HEK293 (cell line): Measurements from ENCODE around the gene ABHD11.

ENCODE experiments used
- CTCF ChIA-PET: fragments of 350-600 bp; formaldehyde crosslinking; extraction: SDS; loops from one replicate; lab custom pipeline; 2021; ENCODE audit warnings: antibody characterized with exemption; lab: Yijun Ruan, JAX
- POLR2A ChIA-PET: fragments of 300-600 bp; formaldehyde crosslinking; extraction: SDS; loops from one replicate; lab custom pipeline; 2020; ENCODE audit warnings: antibody characterized with exemption, inconsistent platforms; lab: Yijun Ruan, JAX
- H3K27ac ChIP-seq: fragments of 200-500 bp; sonication (Bioruptor generic); 2 replicates; pipeline ENCODE4 v1.5.1; 2014; ENCODE audit warnings: low read depth, low read length, control low read depth, inconsistent platforms; ENCODE audit errors: extremely low read depth
- H3K36me3 ChIP-seq, 2 experiments: fragments of 200-500 bp in 1 of 2; sonication (Bioruptor generic) in 1 of 2; 1 replicate in 1 of 2; 2 replicates in 1 of 2; pipeline ENCODE4 v1.5.1; 2014 to 2017; ENCODE audit warnings: inconsistent platforms in 2 of 2, low read length in 2 of 2; ENCODE audit not compliant: control insufficient read depth in 2 of 2, insufficient read depth in 1 of 2
- H3K4me1 ChIP-seq: fragments of 200-500 bp; sonication (Bioruptor generic); 2 replicates; pipeline ENCODE4 v1.5.1; 2014; ENCODE audit warnings: mild to moderate bottlenecking, low read length, inconsistent platforms; ENCODE audit not compliant: control insufficient read depth, insufficient read depth
- H3K4me3 ChIP-seq: 2 replicates; pipeline ENCODE4 v1.5.1; 2011; ENCODE audit warnings: low read depth, mild to moderate bottlenecking, control low read depth, low read length, moderate library complexity
- H3K9me3 ChIP-seq: fragments of 200-500 bp; sonication (Bioruptor generic); 2 replicates; pipeline ENCODE4 v1.5.1; 2014; ENCODE audit warnings: low read depth, low read length, inconsistent platforms; ENCODE audit not compliant: control insufficient read depth, insufficient read depth
- GLIS1 ChIP-seq: fragments of 450-650 bp; formaldehyde crosslinking; IDR thresholded peaks from 2 replicates; pipeline ENCODE4 v1.5.1; 2016; ENCODE audit warnings: missing biosample characterization, missing genetic modification characterization
- MEIS1 ChIP-seq: sonication (generic); formaldehyde crosslinking; IDR thresholded peaks from 2 replicates; pipeline ENCODE4 v1.8.1; 2022; ENCODE audit warnings: missing genetic modification reagents, mild to moderate bottlenecking, borderline replicate concordance
- SP2 ChIP-seq: fragments of 450-650 bp; formaldehyde crosslinking; IDR thresholded peaks from 2 replicates; pipeline ENCODE4 v1.5.1; 2016; ENCODE audit warnings: missing biosample characterization, missing genetic modification characterization
- SP3 ChIP-seq: fragments of 450-650 bp; formaldehyde crosslinking; IDR thresholded peaks from 2 replicates; pipeline ENCODE4 v1.5.1; 2016; ENCODE audit warnings: missing biosample characterization, missing genetic modification characterization
- TRIM28 ChIP-seq: IDR thresholded peaks from 2 replicates; pipeline ENCODE4 v1.6.1; 2011; ENCODE audit warnings: low read length, control low read depth, borderline replicate concordance
- WT1 ChIP-seq: fragments of 450-650 bp; formaldehyde crosslinking; IDR thresholded peaks from 2 replicates; pipeline ENCODE4 v1.5.1; 2016; ENCODE audit warnings: missing biosample characterization, missing genetic modification characterization
- ZNF121 ChIP-seq: fragments of 450-650 bp; formaldehyde crosslinking; IDR thresholded peaks from 2 replicates; pipeline ENCODE4 v1.5.1; 2016; ENCODE audit warnings: missing biosample characterization, missing genetic modification characterization
- ZNF16 ChIP-seq: fragments of 450-650 bp; formaldehyde crosslinking; IDR thresholded peaks from 2 replicates; pipeline ENCODE4 v1.5.1; 2016; ENCODE audit warnings: low read depth, missing biosample characterization, missing genetic modification characterization
- ZNF24 ChIP-seq: fragments of 450-650 bp; formaldehyde crosslinking; IDR thresholded peaks from 2 replicates; pipeline ENCODE4 v1.5.1; 2016; ENCODE audit warnings: missing biosample characterization, missing genetic modification characterization
- ZNF248 ChIP-seq: fragments of 450-650 bp; formaldehyde crosslinking; IDR thresholded peaks from 2 replicates; pipeline ENCODE4 v1.5.1; 2017; ENCODE audit warnings: missing biosample characterization, missing genetic modification characterization
- ZNF324 ChIP-seq: fragments of 450-650 bp; formaldehyde crosslinking; IDR thresholded peaks from 2 replicates; pipeline ENCODE4 v1.5.1; 2016; ENCODE audit warnings: missing biosample characterization, missing genetic modification characterization
- ZNF530 ChIP-seq: fragments of 450-650 bp; formaldehyde crosslinking; IDR thresholded peaks from 2 replicates; pipeline ENCODE4 v1.5.1; 2016; ENCODE audit warnings: low read depth, missing biosample characterization, missing genetic modification characterization
- ZNF555 ChIP-seq: fragments of 450-650 bp; formaldehyde crosslinking; conservative IDR thresholded peaks from 2 replicates; pipeline ENCODE4 v1.5.1; 2017; ENCODE audit warnings: missing biosample characterization, mild to moderate bottlenecking, missing genetic modification characterization, inconsistent platforms
- ZNF596 ChIP-seq: fragments of 450-650 bp; IDR thresholded peaks from 2 replicates; pipeline ENCODE4 v1.5.0; 2018; ENCODE audit warnings: missing biosample characterization, mild to moderate bottlenecking, missing genetic modification characterization, moderate library complexity
- ZNF701 ChIP-seq: fragments of 450-650 bp; formaldehyde crosslinking; IDR thresholded peaks from 2 replicates; pipeline ENCODE4 v1.5.1; 2016; ENCODE audit warnings: missing biosample characterization, missing genetic modification characterization
- ZNF768 ChIP-seq: fragments of 450-650 bp; formaldehyde crosslinking; IDR thresholded peaks from 2 replicates; pipeline ENCODE4 v1.5.1; 2018; ENCODE audit warnings: missing biosample characterization, mild to moderate bottlenecking, missing genetic modification characterization
- ZSCAN16 ChIP-seq: fragments of 450-650 bp; formaldehyde crosslinking; IDR thresholded peaks from 2 replicates; pipeline ENCODE4 v1.5.1; 2016; ENCODE audit warnings: missing biosample characterization, missing genetic modification characterization
- TF ChIP-seq, protein P1 (sequence below): fragments of 450-650 bp; formaldehyde crosslinking; IDR thresholded peaks from 2 replicates; pipeline ENCODE4 v1.5.1; 2016; ENCODE audit warnings: missing biosample characterization, missing genetic modification characterization, borderline replicate concordance
- TF ChIP-seq, protein P2 (sequence below): fragments of 450-650 bp; IDR thresholded peaks from 2 replicates; pipeline ENCODE4 v1.5.1; 2018; ENCODE audit warnings: missing biosample characterization, mild to moderate bottlenecking, missing genetic modification characterization
- TF ChIP-seq, protein P3 (sequence below): fragments of 450-650 bp; formaldehyde crosslinking; IDR thresholded peaks from 2 replicates; pipeline ENCODE4 v1.5.1; 2016; ENCODE audit warnings: missing biosample characterization, missing genetic modification characterization
- TF ChIP-seq, protein P4 (sequence below): fragments of 450-650 bp; formaldehyde crosslinking; IDR thresholded peaks from 2 replicates; pipeline ENCODE4 v1.5.1; 2016; ENCODE audit warnings: missing biosample characterization, missing genetic modification characterization
- TF ChIP-seq, protein P5 (sequence below): fragments of 450-650 bp; formaldehyde crosslinking; IDR thresholded peaks from 2 replicates; pipeline ENCODE4 v1.5.1; 2016; ENCODE audit warnings: missing biosample characterization, missing genetic modification characterization
- TF ChIP-seq, protein P6 (sequence below): sonication (generic); formaldehyde crosslinking; IDR thresholded peaks from 2 replicates; pipeline ENCODE4 v1.8.1; 2022; ENCODE audit warnings: mild to moderate bottlenecking, moderate library complexity, missing genetic modification reagents
- TF ChIP-seq, protein P7 (sequence below): fragments of 450-650 bp; formaldehyde crosslinking; IDR thresholded peaks from 2 replicates; pipeline ENCODE4 v1.5.1; 2016; ENCODE audit warnings: missing biosample characterization, missing genetic modification characterization

The ABHD11 gene

DNA sequence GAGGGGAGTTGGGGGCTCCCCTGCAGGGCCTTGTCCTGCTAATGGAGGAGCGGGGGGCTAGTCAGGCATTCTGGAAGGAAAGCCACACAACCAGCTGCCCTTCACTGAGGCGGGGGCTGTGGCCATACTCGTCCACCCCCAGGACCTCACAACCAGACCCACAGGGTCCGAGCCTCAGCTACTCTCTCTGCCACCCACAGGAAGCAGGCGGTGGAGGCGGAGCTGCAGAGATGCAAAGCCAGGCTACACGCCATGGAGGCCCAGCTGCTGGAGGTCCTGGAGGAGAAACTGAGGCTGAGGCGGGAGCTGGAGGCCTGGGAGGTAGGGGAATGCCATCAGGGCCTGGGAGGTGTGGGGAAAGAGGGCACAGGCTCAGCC lies 3.1 kb downstream of the ABHD11 start (continued):
- no peak for TF ChIP-seq SP3 (tag by site-specific recombination)
- no peak for TF ChIP-seq ZNF16
- no peak for TF ChIP-seq MEIS1
- TF ChIP-seq ZNF121 (tag by site-specific recombination) = no peak
- TF ChIP-seq SP2 (tag by site-specific recombination) = no peak
- no peak for TF ChIP-seq ZNF555 (tag by site-specific recombination)
- TF ChIP-seq, protein P1, sequence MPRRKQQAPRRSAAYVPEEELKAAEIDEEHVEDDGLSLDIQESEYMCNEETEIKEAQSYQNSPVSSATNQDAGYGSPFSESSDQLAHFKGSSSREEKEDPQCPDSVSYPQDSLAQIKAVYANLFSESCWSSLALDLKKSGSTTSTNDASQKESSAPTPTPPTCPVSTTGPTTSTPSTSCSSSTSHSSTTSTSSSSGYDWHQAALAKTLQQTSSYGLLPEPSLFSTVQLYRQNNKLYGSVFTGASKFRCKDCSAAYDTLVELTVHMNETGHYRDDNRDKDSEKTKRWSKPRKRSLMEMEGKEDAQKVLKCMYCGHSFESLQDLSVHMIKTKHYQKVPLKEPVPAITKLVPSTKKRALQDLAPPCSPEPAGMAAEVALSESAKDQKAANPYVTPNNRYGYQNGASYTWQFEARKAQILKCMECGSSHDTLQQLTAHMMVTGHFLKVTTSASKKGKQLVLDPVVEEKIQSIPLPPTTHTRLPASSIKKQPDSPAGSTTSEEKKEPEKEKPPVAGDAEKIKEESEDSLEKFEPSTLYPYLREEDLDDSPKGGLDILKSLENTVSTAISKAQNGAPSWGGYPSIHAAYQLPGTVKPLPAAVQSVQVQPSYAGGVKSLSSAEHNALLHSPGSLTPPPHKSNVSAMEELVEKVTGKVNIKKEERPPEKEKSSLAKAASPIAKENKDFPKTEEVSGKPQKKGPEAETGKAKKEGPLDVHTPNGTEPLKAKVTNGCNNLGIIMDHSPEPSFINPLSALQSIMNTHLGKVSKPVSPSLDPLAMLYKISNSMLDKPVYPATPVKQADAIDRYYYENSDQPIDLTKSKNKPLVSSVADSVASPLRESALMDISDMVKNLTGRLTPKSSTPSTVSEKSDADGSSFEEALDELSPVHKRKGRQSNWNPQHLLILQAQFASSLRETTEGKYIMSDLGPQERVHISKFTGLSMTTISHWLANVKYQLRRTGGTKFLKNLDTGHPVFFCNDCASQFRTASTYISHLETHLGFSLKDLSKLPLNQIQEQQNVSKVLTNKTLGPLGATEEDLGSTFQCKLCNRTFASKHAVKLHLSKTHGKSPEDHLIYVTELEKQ = no peak
- TF ChIP-seq ZNF701 (tag by site-specific recombination) = no peak
- no peak for TF ChIP-seq ZNF248
- TF ChIP-seq ZNF24 = no peak
- TF ChIP-seq, protein P2, sequence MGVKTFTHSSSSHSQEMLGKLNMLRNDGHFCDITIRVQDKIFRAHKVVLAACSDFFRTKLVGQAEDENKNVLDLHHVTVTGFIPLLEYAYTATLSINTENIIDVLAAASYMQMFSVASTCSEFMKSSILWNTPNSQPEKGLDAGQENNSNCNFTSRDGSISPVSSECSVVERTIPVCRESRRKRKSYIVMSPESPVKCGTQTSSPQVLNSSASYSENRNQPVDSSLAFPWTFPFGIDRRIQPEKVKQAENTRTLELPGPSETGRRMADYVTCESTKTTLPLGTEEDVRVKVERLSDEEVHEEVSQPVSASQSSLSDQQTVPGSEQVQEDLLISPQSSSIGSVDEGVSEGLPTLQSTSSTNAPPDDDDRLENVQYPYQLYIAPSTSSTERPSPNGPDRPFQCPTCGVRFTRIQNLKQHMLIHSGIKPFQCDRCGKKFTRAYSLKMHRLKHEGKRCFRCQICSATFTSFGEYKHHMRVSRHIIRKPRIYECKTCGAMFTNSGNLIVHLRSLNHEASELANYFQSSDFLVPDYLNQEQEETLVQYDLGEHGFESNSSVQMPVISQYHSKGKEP = no peak
- TF ChIP-seq, protein P3, sequence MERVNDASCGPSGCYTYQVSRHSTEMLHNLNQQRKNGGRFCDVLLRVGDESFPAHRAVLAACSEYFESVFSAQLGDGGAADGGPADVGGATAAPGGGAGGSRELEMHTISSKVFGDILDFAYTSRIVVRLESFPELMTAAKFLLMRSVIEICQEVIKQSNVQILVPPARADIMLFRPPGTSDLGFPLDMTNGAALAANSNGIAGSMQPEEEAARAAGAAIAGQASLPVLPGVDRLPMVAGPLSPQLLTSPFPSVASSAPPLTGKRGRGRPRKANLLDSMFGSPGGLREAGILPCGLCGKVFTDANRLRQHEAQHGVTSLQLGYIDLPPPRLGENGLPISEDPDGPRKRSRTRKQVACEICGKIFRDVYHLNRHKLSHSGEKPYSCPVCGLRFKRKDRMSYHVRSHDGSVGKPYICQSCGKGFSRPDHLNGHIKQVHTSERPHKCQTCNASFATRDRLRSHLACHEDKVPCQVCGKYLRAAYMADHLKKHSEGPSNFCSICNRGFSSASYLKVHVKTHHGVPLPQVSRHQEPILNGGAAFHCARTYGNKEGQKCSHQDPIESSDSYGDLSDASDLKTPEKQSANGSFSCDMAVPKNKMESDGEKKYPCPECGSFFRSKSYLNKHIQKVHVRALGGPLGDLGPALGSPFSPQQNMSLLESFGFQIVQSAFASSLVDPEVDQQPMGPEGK (tag by site-specific recombination) = no peak
- no peak for TF ChIP-seq ZNF596
- TF ChIP-seq, protein P4, sequence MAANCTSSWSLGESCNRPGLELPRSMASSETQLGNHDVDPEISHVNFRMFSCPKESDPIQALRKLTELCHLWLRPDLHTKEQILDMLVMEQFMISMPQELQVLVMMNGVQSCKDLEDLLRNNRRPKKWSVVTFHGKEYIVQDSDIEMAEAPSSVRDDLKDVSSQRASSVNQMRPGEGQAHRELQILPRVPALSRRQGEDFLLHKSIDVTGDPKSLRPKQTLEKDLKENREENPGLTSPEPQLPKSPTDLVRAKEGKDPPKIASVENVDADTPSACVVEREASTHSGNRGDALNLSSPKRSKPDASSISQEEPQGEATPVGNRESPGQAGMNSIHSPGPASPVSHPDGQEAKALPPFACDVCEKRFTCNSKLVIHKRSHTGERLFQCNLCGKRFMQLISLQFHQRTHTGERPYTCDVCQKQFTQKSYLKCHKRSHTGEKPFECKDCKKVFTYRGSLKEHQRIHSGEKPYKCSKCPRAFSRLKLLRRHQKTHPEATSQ = no peak
- TF ChIP-seq ZNF324 (tag by site-specific recombination) = no peak

DNA sequence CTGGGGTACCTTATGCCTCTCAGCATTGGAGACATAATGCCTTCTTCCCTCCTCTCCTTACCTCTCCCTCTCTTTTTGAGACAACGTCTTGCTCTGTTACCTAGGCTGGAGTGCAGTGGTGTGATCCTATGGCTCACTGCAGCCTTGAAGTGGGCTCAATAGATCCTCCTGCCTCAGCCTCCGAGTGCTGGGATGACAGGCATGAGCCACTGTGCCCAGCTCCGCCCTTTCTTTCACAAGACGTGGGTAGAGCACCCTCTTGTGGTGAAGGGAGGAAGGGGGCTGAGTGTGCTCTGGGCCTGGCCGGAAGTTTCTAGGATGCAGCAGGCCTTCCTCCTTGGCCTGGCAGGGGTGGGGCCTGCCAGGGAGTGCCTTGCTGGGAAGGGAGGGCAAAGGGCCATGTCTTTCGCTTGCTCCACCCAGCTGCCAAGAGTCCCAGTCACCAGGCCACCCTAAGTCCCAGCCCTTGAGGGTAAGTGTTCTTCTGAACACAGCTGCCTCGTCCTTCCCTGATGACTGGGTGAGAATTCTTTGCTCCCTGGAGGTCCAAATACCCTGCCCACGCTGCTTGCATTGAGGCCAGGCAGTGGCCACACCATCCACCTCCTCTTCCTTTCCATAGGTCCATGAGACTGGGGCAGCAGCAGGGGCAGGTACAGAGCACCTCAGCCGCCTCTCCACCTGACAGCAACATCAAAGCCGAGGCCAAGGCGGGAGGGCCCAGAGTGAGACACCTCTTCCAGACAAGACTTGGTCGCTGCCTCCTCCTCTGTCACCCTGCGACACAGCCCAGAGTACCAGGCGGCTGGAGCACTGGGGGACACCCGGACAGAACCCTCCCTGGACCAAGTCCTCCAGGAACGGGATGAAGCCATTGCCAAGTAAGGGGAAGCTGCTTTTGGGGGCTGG lies 3.7 kb downstream of the ABHD11 start:
- no peaks in the 10 kb centered on the region for H3K9me3 ChIP-seq
- H3K27ac ChIP-seq = peak overlapping the region; percentile 45; the same call in 1 of the 2 replicates
- POLR2A ChIA-PET = interaction anchor here (0.7 to 1.6 kb wide), 4 partner anchors 32 to 128 kb away, joined by 4 to 7 read pairs (median 4); no protein-coding TSS in a partner anchor
- CTCF ChIA-PET = interaction anchor here (0.6 to 4.3 kb wide), 37 partner anchors 9 to 666 kb away, joined by 3 to 59 read pairs (median 3); partner anchors contain the start of genes MLXIPL, STX1A and TBL2
- H3K4me1 ChIP-seq = peaks cover 3% of the 10 kb centered on the region; the same call in 1 of the 2 replicates
- no peak overlapping the region for H3K4me3 ChIP-seq
- peaks cover 0 to 22% of the 10 kb centered on the region in 2 experiments; a peak in 2 of 3 replicates for H3K36me3 ChIP-seq
- TF ChIP-seq ZNF530 (tag by site-specific recombination) (no peak), TRIM28 (peak; percentile 70; the same call in 1 of the 2 replicates), SP3 (tag by site-specific recombination) (peak; percentile 80), WT1 (tag by site-specific recombination) (no peak), ZSCAN16 (no peak), ZNF768 (0 out of 2 replicates have a peak, but pooled peaks have one; percentile 9), GLIS1 (tag by site-specific recombination) (peak; percentile 37; the same call in 1 of the 2 replicates)
- TF ChIP-seq, protein P5, sequence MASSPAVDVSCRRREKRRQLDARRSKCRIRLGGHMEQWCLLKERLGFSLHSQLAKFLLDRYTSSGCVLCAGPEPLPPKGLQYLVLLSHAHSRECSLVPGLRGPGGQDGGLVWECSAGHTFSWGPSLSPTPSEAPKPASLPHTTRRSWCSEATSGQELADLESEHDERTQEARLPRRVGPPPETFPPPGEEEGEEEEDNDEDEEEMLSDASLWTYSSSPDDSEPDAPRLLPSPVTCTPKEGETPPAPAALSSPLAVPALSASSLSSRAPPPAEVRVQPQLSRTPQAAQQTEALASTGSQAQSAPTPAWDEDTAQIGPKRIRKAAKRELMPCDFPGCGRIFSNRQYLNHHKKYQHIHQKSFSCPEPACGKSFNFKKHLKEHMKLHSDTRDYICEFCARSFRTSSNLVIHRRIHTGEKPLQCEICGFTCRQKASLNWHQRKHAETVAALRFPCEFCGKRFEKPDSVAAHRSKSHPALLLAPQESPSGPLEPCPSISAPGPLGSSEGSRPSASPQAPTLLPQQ (tag by site-specific recombination) = peak; percentile 82
- TF ChIP-seq, protein P6, sequence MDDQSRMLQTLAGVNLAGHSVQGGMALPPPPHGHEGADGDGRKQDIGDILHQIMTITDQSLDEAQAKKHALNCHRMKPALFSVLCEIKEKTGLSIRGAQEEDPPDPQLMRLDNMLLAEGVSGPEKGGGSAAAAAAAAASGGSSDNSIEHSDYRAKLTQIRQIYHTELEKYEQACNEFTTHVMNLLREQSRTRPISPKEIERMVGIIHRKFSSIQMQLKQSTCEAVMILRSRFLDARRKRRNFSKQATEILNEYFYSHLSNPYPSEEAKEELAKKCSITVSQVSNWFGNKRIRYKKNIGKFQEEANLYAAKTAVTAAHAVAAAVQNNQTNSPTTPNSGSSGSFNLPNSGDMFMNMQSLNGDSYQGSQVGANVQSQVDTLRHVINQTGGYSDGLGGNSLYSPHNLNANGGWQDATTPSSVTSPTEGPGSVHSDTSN (CRISPR knock-in tag) = 0 out of 2 replicates have a peak, but pooled peaks have one; percentile 37
- TF ChIP-seq, protein P7, sequence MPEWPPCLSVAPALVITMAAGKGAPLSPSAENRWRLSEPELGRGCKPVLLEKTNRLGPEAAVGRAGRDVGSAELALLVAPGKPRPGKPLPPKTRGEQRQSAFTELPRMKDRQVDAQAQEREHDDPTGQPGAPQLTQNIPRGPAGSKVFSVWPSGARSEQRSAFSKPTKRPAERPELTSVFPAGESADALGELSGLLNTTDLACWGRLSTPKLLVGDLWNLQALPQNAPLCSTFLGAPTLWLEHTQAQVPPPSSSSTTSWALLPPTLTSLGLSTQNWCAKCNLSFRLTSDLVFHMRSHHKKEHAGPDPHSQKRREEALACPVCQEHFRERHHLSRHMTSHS (tag by site-specific recombination) = no peak
